ENCODE measurements around the gene UBE2H. TPM values are rescaled to one million over a fixed set of nuclear protein-coding genes. Genes with fewer than 3 reads are reported as not detected.

UBE2H gene
- total and polyA plus RNA-seq, 10 of the 15 experiments (the other 5 are each of a cell fraction or from before 2014, with no cell fraction given): 15.6 to 75.5 (median 32.8) TPM

DNA sequence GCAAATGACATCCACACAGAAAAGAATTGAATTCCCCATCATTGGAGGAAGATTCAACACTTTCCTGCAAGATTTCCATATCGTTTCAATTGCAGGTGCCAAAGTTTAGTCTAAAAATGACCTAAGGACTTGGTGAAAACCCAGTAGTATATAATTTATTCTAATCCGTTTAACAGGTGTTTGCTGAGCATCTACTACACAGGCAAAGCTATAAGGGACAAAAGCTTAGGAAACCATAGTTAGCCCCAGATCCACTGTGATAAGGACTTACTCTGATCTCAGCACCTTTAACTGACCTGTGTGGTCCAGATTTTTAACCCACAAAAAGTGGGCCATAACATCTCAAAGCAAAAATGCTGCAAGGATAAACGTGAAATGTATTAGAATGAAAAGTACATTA, 19.1 kb downstream of the UBE2H start:
- TF ChIP-seq, protein P1, sequence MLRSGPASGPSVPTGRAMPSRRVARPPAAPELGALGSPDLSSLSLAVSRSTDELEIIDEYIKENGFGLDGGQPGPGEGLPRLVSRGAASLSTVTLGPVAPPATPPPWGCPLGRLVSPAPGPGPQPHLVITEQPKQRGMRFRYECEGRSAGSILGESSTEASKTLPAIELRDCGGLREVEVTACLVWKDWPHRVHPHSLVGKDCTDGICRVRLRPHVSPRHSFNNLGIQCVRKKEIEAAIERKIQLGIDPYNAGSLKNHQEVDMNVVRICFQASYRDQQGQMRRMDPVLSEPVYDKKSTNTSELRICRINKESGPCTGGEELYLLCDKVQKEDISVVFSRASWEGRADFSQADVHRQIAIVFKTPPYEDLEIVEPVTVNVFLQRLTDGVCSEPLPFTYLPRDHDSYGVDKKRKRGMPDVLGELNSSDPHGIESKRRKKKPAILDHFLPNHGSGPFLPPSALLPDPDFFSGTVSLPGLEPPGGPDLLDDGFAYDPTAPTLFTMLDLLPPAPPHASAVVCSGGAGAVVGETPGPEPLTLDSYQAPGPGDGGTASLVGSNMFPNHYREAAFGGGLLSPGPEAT (IDR thresholded peaks at IDR 0.05; ENCODE audit: low read depth): no peak
- TF ChIP-seq CBFB (IDR thresholded peaks at IDR 0.05; ENCODE audit: low read depth) (no peak), STAT1 (conservative IDR thresholded peaks at IDR 0.05) (no peak), MYB (IDR thresholded peaks at IDR 0.05; ENCODE audit: borderline replicate concordance, low read depth, low read length) (no peak), FOXM1 (IDR thresholded peaks at IDR 0.05; ENCODE audit: low read depth, low read length) (no peak), RELA (IDR thresholded peaks at IDR 0.05; ENCODE audit: borderline replicate concordance, partially characterized antibody) (no peak), ZBED1 (IDR thresholded peaks at IDR 0.05; ENCODE audit: borderline replicate concordance) (no peak), POLR2AphosphoS2 (IDR thresholded peaks at IDR 0.05; ENCODE audit: low read depth, low read length) (no peak)
- Histone ChIP-seq H3K9ac (ENCODE audit: control insufficient read depth, insufficient read depth, low read length) (no peak overlapping the region), H3K4me2 (ENCODE audit: control insufficient read depth, insufficient read depth) (peak overlapping the region; percentile 33; the same call in 1 of the 2 replicates), H3K79me2 (ENCODE audit: control insufficient read depth, insufficient read depth, low read length) (peaks cover 2% of the 10 kb centered on the region), H3K27ac (ENCODE audit: control insufficient read depth, insufficient read depth) (no peak overlapping the region; the same call in 1 of the 2 replicates), H2AFZ (ENCODE audit: control insufficient read depth, low read depth, low read length) (no peak overlapping the region), H3K4me3 (0 out of 2 replicates have a peak overlapping the region, but pooled peaks have one; percentile 12), H4K20me1 (ENCODE audit: control insufficient read depth, insufficient read depth) (no peaks in the 10 kb centered on the region; the same call in 1 of the 2 replicates), H3K9me3 (replicated peaks; ENCODE audit: control insufficient read depth, insufficient read depth, low read length) (no peaks in the 10 kb centered on the region), H3K27me3 (replicated peaks in 1 of 2; ENCODE audit: control insufficient read depth in 2 of 2, insufficient read depth in 2 of 2, low read length in 1 of 2) (no peaks in the 10 kb centered on the region), H3K4me1 (ENCODE audit: control insufficient read depth, insufficient read depth, low read length) (peaks cover 10% of the 10 kb centered on the region), H3K36me3 (ENCODE audit: control insufficient read depth in 2 of 2, insufficient read depth in 2 of 2, low read length in 1 of 2) (peaks cover 0 to 7% of the 10 kb centered on the region in 2 experiments; a peak in 2 of 4 replicates)
- in situ Hi-C loops (cut with MboI): no loop called here
- intact Hi-C loops (cut with micrococcal nuclease; ENCODE audit: unreplicated experiment): no loop called here
- no TSS peak for BruUV-seq (replicated peaks)
- RAD21 ChIA-PET (ENCODE audit: unreplicated experiment): interaction anchor here (1.2 to 3.1 kb wide), 6 partner anchors 10 to 77 kb away, joined by 3 to 34 read pairs (median 8); partner anchors contain the start of gene UBE2H
- FAIRE-seq: no peak
- SMC1A ChIA-PET (ENCODE audit: uncharacterized antibody, unreplicated experiment): interaction anchor here (0.6 to 4.2 kb wide), 12 partner anchors 8 to 566 kb away, joined by 3 to 30 read pairs (median 3); no protein-coding TSS in a partner anchor
- DNase-seq (ENCODE audit: low read depth, low spot score): no peak
- WGBS (ENCODE audit: insufficient coverage, insufficient replicate concordance, low lambda C conversion rate, missing lambda C conversion rate): 52% methylated on average over 3 of the region's 3 CpGs
- ATAC-seq: peak; percentile 27; the same call in 1 of the 3 replicates
- CTCF ChIA-PET: interaction anchor here (0.8 to 3.6 kb wide), 11 partner anchors 9 to 715 kb away, joined by 3 to 44 read pairs (median 4); no protein-coding TSS in a partner anchor
- POLR2A ChIA-PET: interaction anchor here (0.5 to 2.1 kb wide), 7 partner anchors 12 to 81 kb away, joined by 3 to 11 read pairs (median 5); no protein-coding TSS in a partner anchor

Measured in GM12878 (cell line).